H1 (cell line): ENCODE results near the gene TFF2. TPM values are rescaled to one million over a fixed set of nuclear protein-coding genes. Genes with fewer than 3 reads are reported as not detected.

Source experiments
- CTCF ChIA-PET: fragments of 300-600 bp; sonication (Branson Sonifier 250); formaldehyde crosslinking; loops from one replicate; lab custom pipeline; 2021; ENCODE audit not compliant: partially characterized antibody; lab: Charles Lee
- POLR2A ChIA-PET: fragments of 300-600 bp; sonication (Branson Sonifier 250); formaldehyde crosslinking; loops from one replicate; lab custom pipeline; 2021; ENCODE audit warnings: inconsistent platforms; ENCODE audit not compliant: partially characterized antibody; lab: Charles Lee
- DNase-seq, 2 experiments: peaks; one replicate each; pipeline versions ENCODE4 v3.0.0 to v3.0.0-alpha.2; 2010 to 2022; ENCODE audit warnings: low spot score in 2 of 2, low read depth in 1 of 2, mixed read lengths in 1 of 2
- FAIRE-seq: peaks from 2 replicates; lab custom pipeline; 2011; peaks lifted over from hg19 to GRCh38; lab: Jason Lieb, UNC
- H2AFZ ChIP-seq: 2 replicates; pipeline ENCODE4 v1.8.1; 2012; ENCODE audit warnings: low read length, inconsistent platforms
- H2AK5ac ChIP-seq: 2 replicates; pipeline ENCODE4 v1.6.1; 2013; ENCODE audit warnings: low read depth, low read length
- H2BK120ac ChIP-seq: replicated peaks from 2 replicates; pipeline ENCODE3; 2013; ENCODE audit warnings: low read depth, low read length, inconsistent platforms
- H2BK12ac ChIP-seq: 2 replicates; pipeline ENCODE4 v1.6.1; 2013; ENCODE audit warnings: low read depth, low read length
- H2BK15ac ChIP-seq: 2 replicates; pipeline ENCODE4 v1.6.1; 2013; ENCODE audit warnings: low read length
- H2BK20ac ChIP-seq: 2 replicates; pipeline ENCODE4 v1.6.1; 2013; ENCODE audit warnings: low read length
- H2BK5ac ChIP-seq: 2 replicates; pipeline ENCODE4 v1.6.1; 2013; ENCODE audit warnings: low read depth, low read length
- H3K14ac ChIP-seq: 2 replicates; pipeline ENCODE4 v1.6.1; 2013; ENCODE audit warnings: inconsistent platforms; ENCODE audit not compliant: insufficient read length
- H3K18ac ChIP-seq: 2 replicates; pipeline ENCODE4 v1.6.1; 2013; ENCODE audit warnings: low read length; ENCODE audit errors: extremely low read depth
- H3K23ac ChIP-seq: 2 replicates; pipeline ENCODE4 v1.6.1; 2013; ENCODE audit warnings: inconsistent platforms; ENCODE audit not compliant: insufficient read length
- H3K23me2 ChIP-seq: 2 replicates; pipeline ENCODE4 v1.6.1; 2013; ENCODE audit warnings: low read depth, low read length
- H3K27ac ChIP-seq: 2 replicates; pipeline ENCODE4 v1.6.1; 2011; ENCODE audit warnings: low read depth, low read length, inconsistent platforms
- H3K27me3 ChIP-seq, 4 experiments: replicated peaks in 1 of 4; 1 replicate in 1 of 4; 2 replicates in 3 of 4; pipeline versions ENCODE4 v1.6.1 to v1.8.1; 2011 to 2013; ENCODE audit warnings: low read length in 3 of 4, mild to moderate bottlenecking in 3 of 4, inconsistent platforms in 2 of 4, mixed read lengths in 2 of 4, moderate library complexity in 1 of 4; ENCODE audit not compliant: control insufficient read depth in 3 of 4, insufficient read depth in 3 of 4; ENCODE audit errors: extremely low read depth in 1 of 4
- H3K36me3 ChIP-seq, 4 experiments: 2 replicates each; pipeline versions ENCODE4 v1.6.1 to v1.8.1; 2011 to 2013; ENCODE audit warnings: mild to moderate bottlenecking in 4 of 4, low read length in 3 of 4, moderate library complexity in 2 of 4, control low read depth in 1 of 4, inconsistent platforms in 1 of 4; ENCODE audit not compliant: insufficient read depth in 4 of 4, control insufficient read depth in 2 of 4
- H3K4ac ChIP-seq: replicated peaks from 2 replicates; pipeline ENCODE3; 2013; ENCODE audit warnings: low read length, low read depth, mixed read lengths, inconsistent platforms; ENCODE audit not compliant: insufficient read length
- H3K4me1 ChIP-seq, 4 experiments: replicated peaks in 1 of 4; 1 replicate in 1 of 4; 2 replicates in 3 of 4; pipeline versions ENCODE4 v1.6.1 to v1.8.1; 2011 to 2013; ENCODE audit warnings: low read length in 3 of 4, inconsistent platforms in 2 of 4, mixed read lengths in 1 of 4; ENCODE audit not compliant: insufficient read depth in 4 of 4, control insufficient read depth in 3 of 4
- H3K4me2 ChIP-seq, 2 experiments: 2 replicates each; pipeline versions ENCODE4 v1.6.1 to v1.8.1; 2011 to 2013; ENCODE audit warnings: low read depth in 2 of 2, low read length in 2 of 2, control low read depth in 1 of 2, inconsistent platforms in 1 of 2, mild to moderate bottlenecking in 1 of 2; ENCODE audit not compliant: insufficient read depth in 1 of 2
- H3K4me3 ChIP-seq, 4 experiments: fragments of 200-600, 300-600 bp in 1 of 4; sonication (generic), shearing (Covaris generic), sonication (Bioruptor Twin) in 1 of 4; 2 replicates each; pipeline versions ENCODE4 v1.5.1 to v1.8.1; 2011 to 2016; ENCODE audit warnings: low read length in 4 of 4, low read depth in 3 of 4, control low read depth in 2 of 4, inconsistent platforms in 2 of 4, mild to moderate bottlenecking in 2 of 4, mixed read lengths in 1 of 4, moderate library complexity in 1 of 4; ENCODE audit not compliant: insufficient read depth in 2 of 4; ENCODE audit errors: extremely low read depth in 1 of 4
- H3K56ac ChIP-seq: replicated peaks from 2 replicates; pipeline ENCODE3; 2013; ENCODE audit warnings: low read depth, mild to moderate bottlenecking, mixed read lengths, low read length, inconsistent platforms; ENCODE audit not compliant: insufficient read length
- H3K79me1 ChIP-seq: 2 replicates; pipeline ENCODE4 v1.6.1; 2013; ENCODE audit warnings: low read depth, low read length, control low read depth
- H3K79me2 ChIP-seq, 2 experiments: 2 replicates each; pipeline versions ENCODE4 v1.6.1 to v1.8.1; 2012 to 2013; ENCODE audit warnings: low read length in 2 of 2, mild to moderate bottlenecking in 2 of 2, inconsistent platforms in 1 of 2; ENCODE audit not compliant: insufficient read depth in 2 of 2, control insufficient read depth in 1 of 2
- H3K9ac ChIP-seq, 4 experiments: replicated peaks in 1 of 4; 1 replicate in 1 of 4; 2 replicates in 3 of 4; pipeline versions ENCODE4 v1.6.1 to v1.8.1; 2011 to 2013; ENCODE audit warnings: low read depth in 3 of 4, low read length in 3 of 4, control low read depth in 2 of 4, mild to moderate bottlenecking in 2 of 4, moderate library complexity in 2 of 4, inconsistent platforms in 1 of 4; ENCODE audit errors: extremely low read depth in 1 of 4
- H3K9me3 ChIP-seq, 2 experiments: 2 replicates each; pipeline versions ENCODE4 v1.6.1 to v1.8.1; 2012 to 2013; ENCODE audit warnings: mild to moderate bottlenecking in 2 of 2, moderate library complexity in 2 of 2, control low read depth in 1 of 2, inconsistent platforms in 1 of 2, low read depth in 1 of 2, low read length in 1 of 2, mixed read lengths in 1 of 2; ENCODE audit not compliant: insufficient read depth in 2 of 2
- H4K20me1 ChIP-seq, 2 experiments: replicated peaks in 1 of 2; 2 replicates each; pipeline versions ENCODE3 to v1.8.1; 2011 to 2013; ENCODE audit warnings: inconsistent platforms in 2 of 2, low read length in 2 of 2, mild to moderate bottlenecking in 1 of 2; ENCODE audit not compliant: insufficient read depth in 2 of 2, control insufficient read depth in 1 of 2
- H4K5ac ChIP-seq: 2 replicates; pipeline ENCODE4 v1.6.1; 2013; ENCODE audit warnings: low read length, low read depth, mixed read lengths, inconsistent platforms; ENCODE audit not compliant: insufficient read length
- H4K8ac ChIP-seq: 2 replicates; pipeline ENCODE4 v1.8.0; 2013; ENCODE audit warnings: mild to moderate bottlenecking, moderate library complexity, low read length, inconsistent platforms; ENCODE audit not compliant: insufficient read depth; ENCODE audit errors: extremely low read depth
- H4K91ac ChIP-seq: replicated peaks from 2 replicates; pipeline ENCODE3; 2013; ENCODE audit warnings: low read length, mixed read lengths, inconsistent platforms; ENCODE audit not compliant: insufficient read length
- E2F6 ChIP-seq: IDR thresholded peaks from 2 replicates; pipeline ENCODE4 v1.6.1; 2012; ENCODE audit warnings: inconsistent platforms
- MAX ChIP-seq: IDR thresholded peaks from 2 replicates; pipeline ENCODE4 v1.6.1; 2012; ENCODE audit warnings: inconsistent platforms
- WGBS, 2 experiments: shearing (Covaris generic) in 1 of 2; methylation state at CpG; one replicate each; pipeline versions ENCODE4 v1.1.6 to v1.1.7; 2013 to 2015; ENCODE audit warnings: low lambda C conversion rate in 2 of 2, mixed read lengths in 2 of 2, inconsistent platforms in 1 of 2, low coverage in 1 of 2, missing lambda C conversion rate in 1 of 2; ENCODE audit not compliant: insufficient replicate concordance in 2 of 2, insufficient coverage in 1 of 2, insufficient read length in 1 of 2; ENCODE audit errors: extremely low coverage in 1 of 2, missing lambda C conversion rate in 1 of 2; 5-methylcytosine and 5-hydroxymethylcytosine counted together
- polyA plus RNA-seq, 7 experiments: library from polyadenylated mRNA; depleted of rRNA in 3 of 7; stranded (reverse) in 5 of 7; unstranded in 2 of 7; fragments of >200 nt in 5 of 7; fragments of 200-250 nt in 2 of 7; gene quantifications; 1 replicate in 5 of 7; 2 replicates in 1 of 7; 4 replicates in 1 of 7; pipeline versions ENCODE4 v1.2.1 to v1.2.3, GENCODE V29; 2011 to 2013; ENCODE audit warnings: missing spikeins in 2 of 7, mixed read lengths in 2 of 7
- total RNA-seq: library from RNA; stranded (reverse); fragmentation: NEBNext Ultra II Directional; extraction: Animal tissue kit (Norgen Biotek cat#: 25700); gene quantifications from 2 replicates; pipeline ENCODE4 v1.2.1, GENCODE V29; 2021

Gene TFF2
- total and polyA plus RNA-seq, 2 of the 8 experiments (the other 6 are each of a cell fraction or from before 2014, with no cell fraction given): not detected

DNA sequence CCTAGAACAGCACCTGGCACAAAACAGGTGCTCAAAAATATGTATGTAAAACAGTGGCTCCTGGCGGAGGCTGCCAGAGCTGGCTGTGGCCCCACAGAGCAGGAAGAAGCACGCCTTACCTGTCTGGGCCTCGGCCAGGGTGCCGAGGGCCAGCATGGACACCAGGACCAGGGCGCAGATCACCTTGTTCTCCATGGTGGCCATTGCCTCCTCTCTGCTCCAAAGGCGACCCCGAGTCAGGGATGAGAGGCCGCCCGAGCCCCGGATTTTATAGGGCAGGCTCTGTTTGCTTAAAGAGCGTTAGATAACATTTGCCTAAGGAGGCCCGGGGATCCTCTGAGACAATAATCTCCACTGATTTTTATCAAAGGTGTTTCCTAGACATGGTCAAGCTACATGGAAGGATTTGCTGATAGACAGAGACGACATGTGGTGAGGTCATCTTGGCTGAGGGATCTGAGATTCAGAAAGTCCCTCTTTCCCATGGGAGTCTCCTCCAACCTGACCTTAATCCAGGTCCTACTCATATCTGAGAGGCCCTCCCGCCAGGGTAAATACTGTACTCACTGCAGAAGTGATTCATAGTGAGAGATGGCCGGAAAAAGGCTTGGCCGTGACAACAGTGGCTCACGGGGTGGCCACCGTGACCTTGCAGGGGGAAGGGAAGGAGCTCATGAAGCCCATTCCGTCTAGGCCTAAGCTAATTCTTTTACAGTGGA lies 15.7 kb upstream of the TFF2 start, which contains the start of gene TFF1:
TFF1 (minus strand) TSS at position 244 of the 719 bp plus-strand sequence; CDS start at position 204, 40 bp downstream.
- Histone ChIP-seq H2BK20ac (no peak within 1 kb of the TSS), H3K14ac (no peak within 1 kb of the TSS), H3K18ac (no peak within 1 kb of the TSS), H3K36me3 (no peaks in the 10 kb centered on the region), H2BK5ac (no peak within 1 kb of the TSS), H2BK15ac (no peak within 1 kb of the TSS), H3K23me2 (no peaks in the 10 kb centered on the region), H3K4ac (no peak within 1 kb of the TSS), H2BK12ac (no peak within 1 kb of the TSS), H3K9me3 (no peaks in the 10 kb centered on the region), H3K4me1 (no peaks in the 10 kb centered on the region; a peak in 3 of 7 replicates), H2AFZ (no peak within 1 kb of the TSS), H3K4me3 (no peak within 1 kb of the TSS), H3K79me1 (no peaks in the 10 kb centered on the region), H3K27me3 (peaks cover 0 to 2% (median 0%) of the 10 kb centered on the region in 4 experiments; a peak in 1 of 7 replicates), H3K4me2 (no peak within 1 kb of the TSS), H4K20me1 (no peaks in the 10 kb centered on the region), H3K23ac (no peak within 1 kb of the TSS), H3K9ac (no peak within 1 kb of the TSS), H3K79me2 (no peaks in the 10 kb centered on the region), H2AK5ac (no peak within 1 kb of the TSS), H4K91ac (peak within 1 kb of the TSS; percentile 58), H3K56ac (no peak within 1 kb of the TSS), H3K27ac (no peak within 1 kb of the TSS), H2BK120ac (no peak within 1 kb of the TSS), H4K5ac (no peak within 1 kb of the TSS), H4K8ac (peak within 1 kb of the TSS; percentile 94; the same call in 1 of the 2 replicates)
- ChIA-PET POLR2A (no interaction called here), CTCF (interaction anchor here (0.7 to 3.5 kb wide), 8 partner anchors 12 to 107 kb away, joined by 3 to 20 read pairs (median 4); no protein-coding TSS in a partner anchor)
- WGBS, 2 experiments: 85% methylated on average over 19 of the region's 19 CpGs; no CpG with 5 or more reads in 1 of the 2 experiments
- no peak for FAIRE-seq
- no peak for DNase-seq
- no peak for TF ChIP-seq MAX
- TF ChIP-seq E2F6: no peak
